ENCODE data around the gene GBP4.

Gene GBP4

DNA sequence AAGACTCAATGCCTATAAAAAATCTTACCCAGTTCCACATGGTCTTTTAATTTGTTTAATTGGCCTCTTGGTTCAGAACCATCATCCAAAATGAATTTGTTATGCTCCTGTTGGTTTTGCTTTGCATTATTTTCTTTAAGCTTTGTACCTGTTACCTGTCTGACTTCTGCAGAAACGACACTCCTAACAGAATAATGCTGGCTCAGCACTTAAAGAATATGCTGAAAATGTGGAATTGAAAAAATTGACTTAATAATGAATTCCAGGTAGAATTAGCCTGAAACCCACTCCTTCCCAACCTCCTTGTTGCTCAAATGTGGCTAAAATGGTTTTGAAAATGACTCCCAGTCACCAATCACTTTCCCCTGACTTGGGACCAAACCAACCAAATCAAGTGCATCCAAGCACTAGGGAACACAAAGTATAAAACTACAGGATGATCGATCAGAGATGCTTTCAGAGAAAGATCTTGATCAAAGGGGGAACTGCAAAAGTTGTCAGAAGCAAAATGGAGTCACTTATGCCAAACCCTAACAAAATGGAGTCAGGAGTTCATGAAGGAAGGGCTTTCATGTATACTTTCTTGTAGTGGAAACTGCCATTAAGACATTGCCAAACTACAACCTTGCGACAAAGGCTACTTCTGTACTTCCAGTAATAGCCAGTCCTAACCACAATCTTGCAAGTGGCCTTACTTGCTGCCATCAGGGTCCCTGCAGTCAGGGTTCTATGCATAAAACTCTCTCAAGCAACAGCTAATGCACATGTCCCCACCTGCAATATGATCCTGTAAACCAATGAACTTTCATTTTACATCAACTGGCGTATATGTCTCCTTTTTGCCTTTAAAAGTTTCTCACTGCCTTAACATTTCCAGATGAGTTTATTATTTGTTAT, 28.3 kb downstream of the GBP4 start:
- Histone ChIP-seq H3K27me3 (no peaks in the 10 kb centered on the region), H3K27ac (no peak overlapping the region), H3K36me3 (no peaks in the 10 kb centered on the region), H3K4me3 (ENCODE audit: low read depth in 1 of 2, low read length in 1 of 2) (no peak overlapping the region), H3K9me3 (no peaks in the 10 kb centered on the region), H3K4me1 (ENCODE audit: control insufficient read depth in 1 of 2, insufficient read depth in 1 of 2, low read depth in 1 of 2, low read length in 1 of 2) (no peaks in the 10 kb centered on the region)
- no peak for TF ChIP-seq CTCF (IDR thresholded peaks at IDR 0.05)

- H3K4me3 ChIP-seq (ENCODE audit: low read depth in 1 of 2, low read length in 1 of 2) = no peak overlapping the region
- no peak overlapping the region for H3K27ac ChIP-seq
- H3K36me3 ChIP-seq = no peaks in the 10 kb centered on the region
- no peaks in the 10 kb centered on the region for H3K27me3 ChIP-seq
- no peaks in the 10 kb centered on the region for H3K4me1 ChIP-seq (ENCODE audit: control insufficient read depth in 1 of 2, insufficient read depth in 1 of 2, low read depth in 1 of 2, low read length in 1 of 2)
- TF ChIP-seq CTCF (IDR thresholded peaks at IDR 0.05) = no peak
- H3K9me3 ChIP-seq = no peaks in the 10 kb centered on the region
Observed at GRCh38 chr1:89169166-89169565, 29.6 kb downstream of the GBP4 start.

DNA sequence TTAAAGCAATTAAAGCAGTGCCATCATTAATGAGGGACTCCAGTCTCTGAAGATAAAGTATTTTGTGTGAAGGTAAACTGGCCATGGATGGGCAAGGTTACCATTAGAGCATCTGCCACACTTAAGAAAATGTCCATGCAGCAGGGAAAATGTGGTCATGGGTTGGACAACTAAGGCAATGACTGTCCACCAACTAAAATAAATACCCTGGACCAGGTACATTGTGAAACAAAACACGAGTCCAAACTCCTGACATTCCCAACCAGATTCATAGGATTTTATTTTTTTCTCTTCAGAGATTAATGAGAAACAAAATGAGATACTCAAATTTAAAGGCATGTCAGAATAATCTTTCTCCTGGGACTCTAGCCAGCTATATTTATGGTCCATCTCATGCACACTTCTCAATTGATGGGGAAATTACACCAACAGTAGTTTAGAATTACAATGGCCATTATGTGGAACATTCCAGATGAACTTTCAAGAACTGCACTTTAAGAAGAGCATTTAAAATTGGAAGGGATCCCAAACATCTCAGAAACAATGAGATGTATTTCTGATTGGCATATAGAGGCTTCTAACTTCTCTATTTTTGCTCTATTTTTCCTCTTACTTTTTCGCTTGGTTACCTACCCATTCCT, 31.0 kb downstream of the GBP4 start:
- H3K4me1 ChIP-seq (ENCODE audit: control insufficient read depth in 1 of 2, insufficient read depth in 1 of 2, low read depth in 1 of 2, low read length in 1 of 2) = no peaks in the 10 kb centered on the region
- H3K27me3 ChIP-seq = no peaks in the 10 kb centered on the region
- H3K4me3 ChIP-seq (ENCODE audit: low read depth in 1 of 2, low read length in 1 of 2) = no peak overlapping the region
- no peak overlapping the region for H3K27ac ChIP-seq
- no peak for TF ChIP-seq CTCF (IDR thresholded peaks at IDR 0.05)
- H3K36me3 ChIP-seq = no peaks in the 10 kb centered on the region
- H3K9me3 ChIP-seq = no peaks in the 10 kb centered on the region

GRCh38 chr1:89166705-89167104, 32.0 kb downstream of the GBP4 start:
- no peak for TF ChIP-seq CTCF (IDR thresholded peaks at IDR 0.05)
- Histone ChIP-seq H3K27me3 (no peaks in the 10 kb centered on the region), H3K4me1 (ENCODE audit: control insufficient read depth in 1 of 2, insufficient read depth in 1 of 2, low read depth in 1 of 2, low read length in 1 of 2) (no peaks in the 10 kb centered on the region), H3K4me3 (ENCODE audit: low read depth in 1 of 2, low read length in 1 of 2) (no peak overlapping the region), H3K9me3 (no peaks in the 10 kb centered on the region), H3K27ac (no peak overlapping the region), H3K36me3 (no peaks in the 10 kb centered on the region)

DNA sequence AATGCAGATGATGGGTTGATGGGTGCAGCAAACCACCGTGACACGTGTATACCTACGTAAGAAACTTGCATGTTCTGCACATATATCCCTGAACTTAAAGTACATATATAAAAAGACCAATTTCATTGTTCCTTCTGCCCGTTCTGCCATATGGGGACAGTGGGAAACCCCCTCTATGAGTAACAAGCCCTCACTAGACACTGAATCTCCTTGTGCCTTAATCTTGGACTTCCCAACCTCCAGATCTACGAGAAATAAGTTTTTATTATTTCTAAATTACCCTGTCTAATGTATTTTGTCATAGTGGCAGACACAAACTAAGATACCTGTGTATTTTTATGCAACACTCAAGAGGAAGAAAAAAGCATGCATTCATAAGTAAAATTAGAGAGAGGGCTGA, 32.9 kb downstream of the GBP4 start:
- TF ChIP-seq CTCF (IDR thresholded peaks at IDR 0.05) = no peak
- Histone ChIP-seq H3K4me1 (ENCODE audit: control insufficient read depth in 1 of 2, insufficient read depth in 1 of 2, low read depth in 1 of 2, low read length in 1 of 2) (no peaks in the 10 kb centered on the region), H3K4me3 (ENCODE audit: low read depth in 1 of 2, low read length in 1 of 2) (no peak overlapping the region), H3K9me3 (no peaks in the 10 kb centered on the region), H3K36me3 (no peaks in the 10 kb centered on the region), H3K27ac (no peak overlapping the region), H3K27me3 (no peaks in the 10 kb centered on the region)
